Activated CD4-positive, alpha-beta T cell treated with anti-CD3 and anti-CD28 coated beads for 36 hours (primary cell): Measurements from ENCODE around the gene EFEMP2. TPM values are rescaled to one million over a fixed set of nuclear protein-coding genes. Genes with fewer than 3 reads are reported as not detected.
A peak's percentile ranks its signal among the peaks of the same experiment; 100 is the strongest.

Experiments
- ATAC-seq: fragments of 200-7000 bp; cut with Tn5 transposase; one replicate; pipeline ENCODE4 v1.10.0; 2021; ENCODE audit warnings: mild to moderate bottlenecking, moderate library complexity
- CTCF ChIA-PET: fragments of 350-600 bp; sonication (Branson Sonifier 250); formaldehyde crosslinking; loops from one replicate; lab custom pipeline; 2021; ENCODE audit warnings: antibody characterized with exemption; lab: Charles Lee
- POLR2A ChIA-PET: fragments of 350-600 bp; sonication (Branson Sonifier 250); formaldehyde crosslinking; loops from one replicate; lab custom pipeline; 2021; ENCODE audit warnings: antibody characterized with exemption, inconsistent platforms; lab: Charles Lee
- DNase-seq: peaks from one replicate; pipeline ENCODE4 v3.0.0-alpha.2; 2020
- H3K27ac Mint-ChIP-seq: one replicate; pipeline ENCODE4 v1.8.0; 2021; ENCODE audit warnings: mixed read lengths
- H3K27me3 Mint-ChIP-seq: one replicate; pipeline ENCODE4 v1.8.0; 2021; ENCODE audit warnings: mixed read lengths
- H3K36me3 Mint-ChIP-seq: one replicate; pipeline ENCODE4 v1.8.0; 2021; ENCODE audit warnings: low read depth, mixed read lengths
- H3K4me1 Mint-ChIP-seq: one replicate; pipeline ENCODE4 v1.8.0; 2021; ENCODE audit warnings: mixed read lengths
- H3K4me3 Mint-ChIP-seq: one replicate; pipeline ENCODE4 v1.8.0; 2021; ENCODE audit warnings: mild to moderate bottlenecking, moderate library complexity, mixed read lengths
- H3K9me3 Mint-ChIP-seq: one replicate; pipeline ENCODE4 v1.8.0; 2021; ENCODE audit warnings: low read depth, mixed read lengths
- intact Hi-C, 2 experiments: fragments of 100-400 bp; cut with DNase I in 1 of 2; cut with micrococcal nuclease in 1 of 2; formaldehyde crosslinking; loops; one replicate each; pipeline versions ENCODE4 v1.14.2 to v1.15.1; 2022 to 2024; cut with DNase I, micrococcal nuclease
- total RNA-seq, 2 experiments: library from RNA; stranded (reverse); gene quantifications; one replicate each; pipeline ENCODE4 v1.2.3, GENCODE V29; 2021

EFEMP2 gene
- total RNA-seq, 2 experiments from 2014 or later = 20.2 to 23.4 TPM

GRCh38 chr11:65866509-65867283 lies 5.9 kb downstream of the EFEMP2 start:
- ChIA-PET POLR2A (interaction anchor here (0.7 to 1.2 kb wide), 2 partner anchors 15 to 24 kb away, joined by 3 read pairs; partner anchors contain the start of gene CCDC85B), CTCF (interaction anchor here (0.8 to 1.0 kb wide), 2 partner anchors 23 to 178 kb away, joined by 3 read pairs; partner anchors contain the start of gene CCDC85B)
- ATAC-seq (no peak), DNase-seq (no peak)
- Mint-ChIP-seq H3K4me1 (peaks cover 13% of the 10 kb centered on the region), H3K27ac (no peak overlapping the region), H3K4me3 (no peak overlapping the region), H3K36me3 (peaks cover 41% of the 10 kb centered on the region), H3K27me3 (no peaks in the 10 kb centered on the region), H3K9me3 (no peaks in the 10 kb centered on the region)
- intact Hi-C loops = no loop called here

- ChIA-PET CTCF (interaction anchor here (0.9 to 1.0 kb wide), 2 partner anchors 19 to 24 kb away, joined by 3 read pairs; partner anchors contain the start of gene CCDC85B), POLR2A (interaction anchor here (0.7 to 1.2 kb wide), 2 partner anchors 14 to 25 kb away, joined by 3 read pairs; partner anchors contain the start of gene CCDC85B)
- intact Hi-C loops = no loop called here
- no peaks in the 10 kb centered on the region for H3K27me3 Mint-ChIP-seq
- H3K4me3 Mint-ChIP-seq = no peak overlapping the region
- peaks cover 14% of the 10 kb centered on the region for H3K4me1 Mint-ChIP-seq
- no peak overlapping the region for H3K27ac Mint-ChIP-seq
- ATAC-seq (no peak), DNase-seq (no peak)
- H3K9me3 Mint-ChIP-seq = no peaks in the 10 kb centered on the region
- peaks cover 45% of the 10 kb centered on the region for H3K36me3 Mint-ChIP-seq
These were observed 6.9 kb downstream of the EFEMP2 start for GRCh38 chr11:65865550-65866172.

- CTCF ChIA-PET = interaction anchor here (0.7 to 0.9 kb wide), 2 partner anchors 20 to 120 kb away, joined by 3 read pairs; no protein-coding TSS in a partner anchor
- DNase-seq (no peak), ATAC-seq (no peak)
- Mint-ChIP-seq H3K4me3 (no peak overlapping the region), H3K27me3 (no peaks in the 10 kb centered on the region), H3K27ac (no peak overlapping the region), H3K4me1 (peaks cover 14% of the 10 kb centered on the region), H3K36me3 (peaks cover 46% of the 10 kb centered on the region), H3K9me3 (no peaks in the 10 kb centered on the region)
- intact Hi-C loops = no loop called here
- POLR2A ChIA-PET = no interaction called here
These were observed 7.7 kb downstream of the EFEMP2 start for GRCh38 chr11:65864706-65865471.

- Mint-ChIP-seq H3K4me1 (peaks cover 15% of the 10 kb centered on the region), H3K27ac (no peak overlapping the region), H3K36me3 (peaks cover 46% of the 10 kb centered on the region), H3K27me3 (no peaks in the 10 kb centered on the region), H3K4me3 (no peak overlapping the region), H3K9me3 (no peaks in the 10 kb centered on the region)
- no peak for ATAC-seq
- intact Hi-C loops = no loop called here
- DNase-seq = no peak
- CTCF ChIA-PET = interaction anchor here (0.6 kb wide), 2 partner anchors 138 to 401 kb away, joined by 3 read pairs; partner anchors contain the start of gene BANF1
- POLR2A ChIA-PET = interaction anchor here (1.7 kb wide), 1 partner anchor 7 kb away, joined by 6 read pairs; no protein-coding TSS in a partner anchor
These were observed 8.5 kb downstream of the EFEMP2 start for GRCh38 chr11:65863889-65864705.

GRCh38 chr11:65862941-65863888 lies 9.4 kb downstream of the EFEMP2 start:
- intact Hi-C loops = no loop called here
- peaks cover 46% of the 10 kb centered on the region for H3K36me3 Mint-ChIP-seq
- peaks cover 17% of the 10 kb centered on the region for H3K4me1 Mint-ChIP-seq
- POLR2A ChIA-PET = interaction anchor here (1.6 to 1.7 kb wide), 2 partner anchors 8 to 28 kb away, joined by 3 to 6 read pairs; partner anchors contain the start of gene CCDC85B
- H3K27me3 Mint-ChIP-seq = no peaks in the 10 kb centered on the region
- CTCF ChIA-PET = interaction anchor here (0.5 to 6.6 kb wide), 5 partner anchors 26 to 402 kb away, joined by 3 to 210 read pairs (median 3); partner anchors contain the start of genes BANF1, CCDC85B and FIBP
- DNase-seq (no peak), ATAC-seq (no peak)
- peak overlapping the region; percentile 72 for H3K27ac Mint-ChIP-seq
- peak overlapping the region; percentile 42 for H3K4me3 Mint-ChIP-seq
- no peaks in the 10 kb centered on the region for H3K9me3 Mint-ChIP-seq

- H3K4me3 Mint-ChIP-seq = peak overlapping the region; percentile 91
- no peaks in the 10 kb centered on the region for H3K9me3 Mint-ChIP-seq
- DNase-seq (no peak), ATAC-seq (no peak)
- ChIA-PET POLR2A (interaction anchor here (1.6 to 1.7 kb wide), 2 partner anchors 9 to 29 kb away, joined by 3 to 6 read pairs; partner anchors contain the start of gene CCDC85B), CTCF (interaction anchor here (0.5 to 6.6 kb wide), 3 partner anchors 27 to 171 kb away, joined by 3 to 210 read pairs (median 4); partner anchors contain the start of genes CCDC85B and FIBP)
- peaks cover 17% of the 10 kb centered on the region for H3K4me1 Mint-ChIP-seq
- H3K27me3 Mint-ChIP-seq = no peaks in the 10 kb centered on the region
- peaks cover 39% of the 10 kb centered on the region for H3K36me3 Mint-ChIP-seq
- intact Hi-C loops = no loop called here
- H3K27ac Mint-ChIP-seq = peak overlapping the region; percentile 72
These were observed 10.3 kb downstream of the EFEMP2 start for GRCh38 chr11:65862191-65862735.

- peaks cover 36% of the 10 kb centered on the region for H3K36me3 Mint-ChIP-seq
- intact Hi-C loops = loop anchor here in 1 of 2 experiments (2.0 kb wide), 1 partner anchor 127 kb away; no protein-coding TSS in a partner anchor
- no peaks in the 10 kb centered on the region for H3K9me3 Mint-ChIP-seq
- H3K4me3 Mint-ChIP-seq = peak overlapping the region; percentile 91
- ATAC-seq (no peak), DNase-seq (no peak)
- H3K27ac Mint-ChIP-seq = peak overlapping the region; percentile 99
- H3K27me3 Mint-ChIP-seq = no peaks in the 10 kb centered on the region
- ChIA-PET CTCF (interaction anchor here (0.6 to 6.6 kb wide), 5 partner anchors 8 to 142 kb away, joined by 3 to 210 read pairs (median 8); partner anchors contain the start of genes CCDC85B, FIBP and RNASEH2C), POLR2A (interaction anchor here (0.8 to 1.6 kb wide), 2 partner anchors 10 to 29 kb away, joined by 3 to 6 read pairs; partner anchors contain the start of gene CCDC85B)
- peaks cover 20% of the 10 kb centered on the region for H3K4me1 Mint-ChIP-seq
These were observed 10.9 kb downstream of the EFEMP2 start for GRCh38 chr11:65861533-65862183.

GRCh38 chr11:65861165-65861505 lies 11.5 kb downstream of the EFEMP2 start:
- Mint-ChIP-seq H3K9me3 (no peaks in the 10 kb centered on the region), H3K36me3 (peaks cover 40% of the 10 kb centered on the region), H3K4me3 (peak overlapping the region; percentile 91), H3K4me1 (peaks cover 25% of the 10 kb centered on the region), H3K27ac (peak overlapping the region; percentile 99), H3K27me3 (no peaks in the 10 kb centered on the region)
- ChIA-PET POLR2A (interaction anchor here (0.8 to 1.8 kb wide), 2 partner anchors 10 to 81 kb away, joined by 6 read pairs; partner anchors contain the start of gene AP5B1), CTCF (interaction anchor here (0.6 to 6.6 kb wide), 7 partner anchors 9 to 149 kb away, joined by 3 to 210 read pairs (median 29); partner anchors contain the start of genes CCDC85B, FIBP, KAT5 and RNASEH2C)
- no peak for ATAC-seq
- intact Hi-C loops = loop anchor here in 1 of 2 experiments (2.0 kb wide), 1 partner anchor 128 kb away; no protein-coding TSS in a partner anchor
- no peak for DNase-seq
